Renal pelvis (tissue), 4 donors: Measurements from ENCODE around the gene CLCN6. TPM values are rescaled to one million over a fixed set of nuclear protein-coding genes. Genes with fewer than 3 reads are reported as not detected.
A peak's percentile ranks its signal among the peaks of the same experiment; 100 is the strongest.
"Not testable (repeated sequence)": the region's sequence is repeated elsewhere in the genome, so short reads cannot be mapped to it uniquely, and the experiment has no call there.

Experiments
- DNase-seq: peaks from one replicate; pipeline ENCODE4 v3.0.0-alpha.2; 2013
- polyA plus RNA-seq, 3 donors: library from polyadenylated mRNA; unstranded; fragments of 120-200 nt; gene quantifications; one replicate each; pipeline ENCODE4 v1.2.1, GENCODE V29; 2013; ENCODE audit not compliant: insufficient read length in 3 of 3

CLCN6 gene
- polyA plus RNA-seq, 3 donors = 16.9 to 29.8 (median 24.0) TPM

- no peak for DNase-seq
These were observed 14.9 kb upstream of the CLCN6 start for GRCh38 chr1:11790880-11791715.

- no peak for DNase-seq
These were observed 13.9 kb upstream of the CLCN6 start for GRCh38 chr1:11792106-11792505.

- no peak for DNase-seq
These were observed 12.2 kb upstream of the CLCN6 start for GRCh38 chr1:11793819-11794218.

DNA sequence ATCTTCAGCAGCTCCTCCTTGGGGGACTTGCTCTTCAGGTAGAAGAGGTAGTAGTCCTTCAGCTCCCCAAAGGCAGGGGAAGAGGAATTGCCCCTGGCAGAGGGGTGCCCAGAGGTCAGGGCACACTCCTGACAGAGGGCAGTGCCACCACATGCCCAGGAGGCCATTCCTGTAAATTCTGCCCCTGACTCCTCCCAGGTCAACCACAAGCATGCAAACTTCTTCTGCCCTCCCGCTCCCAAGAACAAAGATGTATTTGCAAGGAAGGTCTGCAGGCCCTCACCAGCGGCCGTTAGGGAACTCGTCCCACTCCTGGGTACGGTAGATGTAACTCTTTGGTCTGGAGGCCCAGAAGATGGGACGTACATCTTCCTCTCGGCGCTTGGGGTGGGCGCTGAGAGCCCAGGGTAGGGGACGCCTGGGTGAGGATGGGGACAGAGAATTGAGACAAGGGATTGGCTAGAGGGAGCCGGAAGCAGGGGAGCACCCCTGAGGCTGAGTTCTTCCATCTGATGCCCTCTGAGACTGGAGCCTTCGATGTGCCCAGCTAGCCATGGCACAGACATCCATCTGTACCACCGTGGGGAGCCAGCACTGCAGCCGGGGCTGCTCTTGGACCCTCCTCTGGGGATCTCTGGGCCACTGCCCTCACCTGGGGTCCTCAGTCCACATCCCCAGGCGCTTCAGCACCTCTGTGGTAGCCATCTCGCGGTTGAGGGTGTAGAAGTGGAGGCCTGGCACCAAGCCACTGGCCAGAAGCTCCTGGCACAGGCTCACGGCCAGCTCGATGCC, 11.3 kb upstream of the CLCN6 start:
- DNase-seq = no peak

- no peak for DNase-seq
These were observed 10.6 kb upstream of the CLCN6 start for GRCh38 chr1:11795238-11795890.

GRCh38 chr1:11796036-11796828, 9.8 kb upstream of the CLCN6 start:
- peak; percentile 80 for DNase-seq

GRCh38 chr1:11797525-11798216, 8.3 kb upstream of the CLCN6 start:
- DNase-seq = no peak

GRCh38 chr1:11799099-11799498, 6.9 kb upstream of the CLCN6 start:
- DNase-seq = no peak

- DNase-seq = no peak
These were observed 6.1 kb upstream of the CLCN6 start for GRCh38 chr1:11799896-11800295.

- no peak for DNase-seq
These were observed 5.6 kb upstream of the CLCN6 start for GRCh38 chr1:11800391-11800755.

DNA sequence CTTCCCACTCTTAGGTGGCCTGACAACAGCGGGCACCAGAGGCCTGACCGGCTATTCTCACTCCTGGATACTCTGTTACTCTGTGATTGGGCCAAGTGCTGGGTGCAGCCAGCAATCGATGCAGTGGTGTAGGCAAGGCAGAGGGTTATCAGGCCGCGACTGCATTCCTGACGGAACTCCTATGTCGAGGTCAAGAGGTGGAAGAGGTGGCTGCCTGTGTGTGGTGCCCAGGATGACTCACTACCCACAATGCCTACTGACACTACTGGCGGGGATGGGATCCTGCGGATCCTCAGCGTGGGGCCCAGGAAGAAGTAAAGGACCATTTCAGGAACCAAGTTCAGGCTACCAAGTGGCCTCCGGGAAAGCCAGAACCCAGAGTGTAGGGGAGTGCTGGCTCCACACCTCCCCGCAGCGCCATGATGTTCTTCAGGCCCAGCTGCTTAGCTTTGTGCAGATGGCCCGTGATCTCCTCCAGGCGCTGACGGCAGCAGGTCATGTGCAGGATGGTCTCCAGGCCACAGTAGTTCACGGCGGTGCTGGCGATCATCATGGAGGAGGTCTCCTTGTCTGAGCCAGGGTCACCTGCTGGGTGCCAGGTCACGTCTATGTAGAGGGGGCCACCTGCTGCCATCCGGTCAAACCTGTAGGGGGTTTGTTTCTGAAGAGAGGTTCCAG, 5.1 kb upstream of the CLCN6 start:
- no peak for DNase-seq

GRCh38 chr1:11802616-11802972, 3.4 kb upstream of the CLCN6 start:
- DNase-seq = no peak

DNA sequence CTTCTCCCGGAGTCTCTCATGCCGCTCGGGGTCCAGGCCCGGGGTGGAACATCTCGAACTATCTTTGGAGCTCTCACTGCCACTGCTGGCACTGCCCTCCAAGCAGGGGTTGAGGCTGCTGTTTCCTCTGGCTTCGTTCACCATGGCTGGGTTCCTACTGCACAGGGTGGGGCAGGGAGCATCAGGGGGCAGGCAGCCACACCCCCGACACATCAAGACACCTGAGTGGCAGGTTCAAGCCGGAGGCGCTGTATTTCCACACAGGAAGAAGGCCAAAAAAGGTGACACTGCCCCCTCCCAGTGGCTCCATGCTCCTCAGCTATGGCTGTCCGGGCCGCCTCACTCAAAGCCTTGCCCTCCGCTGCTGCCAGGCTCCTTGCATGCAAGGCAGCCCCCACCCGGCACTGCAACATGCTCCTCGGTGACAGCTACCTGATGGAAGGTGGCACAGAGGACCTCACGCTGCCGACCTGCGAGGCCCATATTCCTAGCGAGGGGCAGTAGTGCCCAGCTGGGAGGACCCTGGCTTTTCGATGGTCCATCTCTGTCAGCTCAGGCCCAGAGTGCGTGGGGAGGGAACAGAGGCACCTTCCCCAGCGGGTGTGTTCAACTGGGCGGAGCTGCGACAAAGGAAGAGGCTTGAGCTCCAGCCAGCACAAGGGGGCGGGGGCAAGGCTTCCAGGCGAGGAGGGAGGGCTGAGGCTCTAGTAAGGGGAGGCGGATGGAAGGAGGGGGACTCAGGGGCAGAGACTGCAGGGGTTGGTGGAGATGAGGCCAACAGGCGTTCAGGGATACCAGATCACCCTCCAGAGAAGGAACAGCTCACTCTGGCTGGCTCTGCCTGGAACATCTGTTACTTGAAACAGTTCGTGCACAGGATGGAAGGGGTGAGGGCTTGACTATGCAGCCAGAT, 2.8 kb upstream of the CLCN6 start:
- peak; percentile 93 for DNase-seq

- not testable (repeated sequence) for DNase-seq
These were observed 1.9 kb upstream of the CLCN6 start for GRCh38 chr1:11803924-11804665.

- DNase-seq = no peak
These were observed 1.1 kb upstream of the CLCN6 start for GRCh38 chr1:11804666-11805421.

DNA sequence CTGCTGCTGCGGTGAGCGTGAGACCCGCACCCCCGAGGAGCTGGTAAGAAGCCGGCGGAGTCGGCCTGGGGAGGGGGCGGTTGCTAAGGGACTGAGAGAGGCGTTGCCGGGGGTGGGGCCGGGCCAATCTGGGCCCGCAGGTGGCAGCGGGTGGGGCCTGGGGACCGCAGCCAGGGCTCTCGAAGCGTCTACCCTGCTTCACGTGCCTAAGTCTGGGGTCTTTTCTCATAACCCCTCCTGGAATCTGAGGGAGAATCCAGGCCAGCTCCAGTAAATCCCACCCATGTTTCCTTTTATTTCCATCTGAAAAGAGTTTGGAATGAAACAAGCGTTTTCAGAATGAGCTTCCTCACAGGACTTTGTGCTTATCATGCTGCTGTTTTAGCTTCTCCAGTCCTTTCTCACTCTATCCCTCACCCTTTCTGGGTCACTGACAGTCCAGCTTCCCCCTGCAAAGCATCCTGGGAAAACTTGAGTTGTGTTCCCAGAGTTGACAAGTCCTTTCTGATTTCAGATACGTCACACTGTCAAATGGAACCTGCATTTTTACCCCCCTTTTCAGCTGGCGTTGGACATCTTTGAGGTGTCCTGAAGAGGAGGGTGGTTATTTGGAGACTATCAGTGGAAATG, 431 bp downstream of the CLCN6 start:
- DNase-seq = no peak

- no peak for DNase-seq
These were observed 1.1 kb downstream of the CLCN6 start for GRCh38 chr1:11807133-11807532.

GRCh38 chr1:11813021-11813420, 7.0 kb downstream of the CLCN6 start:
- DNase-seq = no peak
